ENCODE data around the gene PHC2. TPM values are rescaled to one million over a fixed set of nuclear protein-coding genes. Genes with fewer than 3 reads are reported as not detected.

Gene PHC2
- total and polyA plus RNA-seq, 9 of the 15 experiments (the other 6 are each of a cell fraction or from before 2014, with no cell fraction given), result 3.1 to 67.6 (median 34.6) TPM

DNA sequence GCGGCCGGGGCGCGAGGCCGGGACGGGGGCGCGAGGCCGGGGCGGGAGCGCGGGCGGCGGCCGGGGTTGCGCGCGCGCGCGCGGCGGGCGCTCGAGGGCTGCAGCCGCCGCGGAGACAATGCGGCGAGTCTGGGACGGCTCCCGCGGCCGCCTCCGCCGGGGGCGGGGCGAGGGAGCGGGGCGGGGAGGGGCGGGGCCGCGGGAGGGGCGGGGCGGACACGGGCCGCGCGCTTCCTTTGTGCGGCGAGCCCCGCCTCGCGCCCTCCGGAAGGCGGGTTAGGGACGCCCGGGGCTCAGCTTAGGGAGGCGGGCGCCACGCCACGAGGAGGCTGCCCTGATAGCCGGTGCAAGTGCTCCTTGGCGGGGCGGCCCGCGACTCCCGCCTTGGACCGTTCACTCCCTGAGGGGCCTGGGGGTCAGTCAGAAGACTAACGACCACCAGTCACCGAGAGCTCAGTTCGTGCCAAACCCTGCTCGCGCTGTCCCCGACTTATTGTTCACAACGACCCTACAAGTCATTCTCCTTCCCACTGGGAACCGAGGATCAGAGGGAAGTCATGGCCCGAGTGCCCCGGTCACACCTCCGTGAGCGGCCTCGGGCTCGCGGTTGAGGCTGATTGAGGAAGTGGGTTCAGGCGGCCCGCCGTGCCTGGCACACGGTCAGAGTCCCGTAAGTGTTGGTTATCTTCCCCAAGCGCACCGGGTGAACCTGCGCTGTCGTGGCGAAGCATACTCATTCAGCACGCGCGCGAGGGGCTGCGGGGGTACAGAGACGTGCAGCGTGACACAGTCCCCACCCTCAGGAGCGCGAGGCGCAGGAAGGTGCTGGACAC is 80.9 kb downstream of the PHC2 start (continued):
- TF ChIP-seq, protein P1, sequence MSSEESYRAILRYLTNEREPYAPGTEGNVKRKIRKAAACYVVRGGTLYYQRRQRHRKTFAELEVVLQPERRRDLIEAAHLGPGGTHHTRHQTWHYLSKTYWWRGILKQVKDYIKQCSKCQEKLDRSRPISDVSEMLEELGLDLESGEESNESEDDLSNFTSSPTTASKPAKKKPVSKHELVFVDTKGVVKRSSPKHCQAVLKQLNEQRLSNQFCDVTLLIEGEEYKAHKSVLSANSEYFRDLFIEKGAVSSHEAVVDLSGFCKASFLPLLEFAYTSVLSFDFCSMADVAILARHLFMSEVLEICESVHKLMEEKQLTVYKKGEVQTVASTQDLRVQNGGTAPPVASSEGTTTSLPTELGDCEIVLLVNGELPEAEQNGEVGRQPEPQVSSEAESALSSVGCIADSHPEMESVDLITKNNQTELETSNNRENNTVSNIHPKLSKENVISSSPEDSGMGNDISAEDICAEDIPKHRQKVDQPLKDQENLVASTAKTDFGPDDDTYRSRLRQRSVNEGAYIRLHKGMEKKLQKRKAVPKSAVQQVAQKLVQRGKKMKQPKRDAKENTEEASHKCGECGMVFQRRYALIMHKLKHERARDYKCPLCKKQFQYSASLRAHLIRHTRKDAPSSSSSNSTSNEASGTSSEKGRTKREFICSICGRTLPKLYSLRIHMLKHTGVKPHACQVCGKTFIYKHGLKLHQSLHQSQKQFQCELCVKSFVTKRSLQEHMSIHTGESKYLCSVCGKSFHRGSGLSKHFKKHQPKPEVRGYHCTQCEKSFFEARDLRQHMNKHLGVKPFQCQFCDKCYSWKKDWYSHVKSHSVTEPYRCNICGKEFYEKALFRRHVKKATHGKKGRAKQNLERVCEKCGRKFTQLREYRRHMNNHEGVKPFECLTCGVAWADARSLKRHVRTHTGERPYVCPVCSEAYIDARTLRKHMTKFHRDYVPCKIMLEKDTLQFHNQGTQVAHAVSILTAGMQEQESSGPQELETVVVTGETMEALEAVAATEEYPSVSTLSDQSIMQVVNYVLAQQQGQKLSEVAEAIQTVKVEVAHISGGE (CRISPR knock-in tag; IDR thresholded peaks at IDR 0.05), result no peak; a peak in 1 of 6 replicates
- TF ChIP-seq POLR2H (tag; IDR thresholded peaks at IDR 0.05; ENCODE audit: low read depth) (peak; percentile 88), CBX1 (IDR thresholded peaks at IDR 0.05; ENCODE audit: low read depth) (peak; percentile 21), RNF2 (IDR thresholded peaks at IDR 0.05) (0 out of 2 replicates have a peak, but pooled peaks have one; percentile 37), ZNF324 (CRISPR knock-in tag; IDR thresholded peaks at IDR 0.05) (no peak), RBBP5 (IDR thresholded peaks at IDR 0.05; ENCODE audit: borderline replicate concordance, insufficient read depth, low read length, poor library complexity, severe bottlenecking) (peak; percentile 66), TARDBP (IDR thresholded peaks at IDR 0.05) (peak; percentile 84; the same call in 1 of the 2 replicates), TBL1XR1 (IDR thresholded peaks at IDR 0.05; ENCODE audit: low read length in 2 of 2) (peak in 1 of 2 experiments; percentile 29; a peak in 1 of 4 replicates), ZNF124 (CRISPR knock-in tag; IDR thresholded peaks at IDR 0.05) (no peak), ZC3H4 (CRISPR knock-in tag; IDR thresholded peaks at IDR 0.05; ENCODE audit: borderline replicate concordance) (peak; percentile 82; the same call in 1 of the 2 replicates), ZNF165 (CRISPR knock-in tag; IDR thresholded peaks at IDR 0.05; ENCODE audit: borderline replicate concordance) (peak; percentile 83; the same call in 1 of the 2 replicates), CHD2 (IDR thresholded peaks at IDR 0.05; ENCODE audit: low read depth, low read length) (no peak), TOE1 (IDR thresholded peaks at IDR 0.05; ENCODE audit: borderline replicate concordance) (peak; percentile 42; the same call in 1 of the 2 replicates), TOE1 (CRISPR knock-in tag; IDR thresholded peaks at IDR 0.05; ENCODE audit: borderline replicate concordance, low read depth) (0 out of 2 replicates have a peak, but pooled peaks have one; percentile 42), HNRNPUL1 (IDR thresholded peaks at IDR 0.05; ENCODE audit: low read length) (no peak), PHF20 (IDR thresholded peaks at IDR 0.05; ENCODE audit: partially characterized antibody) (peak; percentile 54)
- TF ChIP-seq, protein P2, sequence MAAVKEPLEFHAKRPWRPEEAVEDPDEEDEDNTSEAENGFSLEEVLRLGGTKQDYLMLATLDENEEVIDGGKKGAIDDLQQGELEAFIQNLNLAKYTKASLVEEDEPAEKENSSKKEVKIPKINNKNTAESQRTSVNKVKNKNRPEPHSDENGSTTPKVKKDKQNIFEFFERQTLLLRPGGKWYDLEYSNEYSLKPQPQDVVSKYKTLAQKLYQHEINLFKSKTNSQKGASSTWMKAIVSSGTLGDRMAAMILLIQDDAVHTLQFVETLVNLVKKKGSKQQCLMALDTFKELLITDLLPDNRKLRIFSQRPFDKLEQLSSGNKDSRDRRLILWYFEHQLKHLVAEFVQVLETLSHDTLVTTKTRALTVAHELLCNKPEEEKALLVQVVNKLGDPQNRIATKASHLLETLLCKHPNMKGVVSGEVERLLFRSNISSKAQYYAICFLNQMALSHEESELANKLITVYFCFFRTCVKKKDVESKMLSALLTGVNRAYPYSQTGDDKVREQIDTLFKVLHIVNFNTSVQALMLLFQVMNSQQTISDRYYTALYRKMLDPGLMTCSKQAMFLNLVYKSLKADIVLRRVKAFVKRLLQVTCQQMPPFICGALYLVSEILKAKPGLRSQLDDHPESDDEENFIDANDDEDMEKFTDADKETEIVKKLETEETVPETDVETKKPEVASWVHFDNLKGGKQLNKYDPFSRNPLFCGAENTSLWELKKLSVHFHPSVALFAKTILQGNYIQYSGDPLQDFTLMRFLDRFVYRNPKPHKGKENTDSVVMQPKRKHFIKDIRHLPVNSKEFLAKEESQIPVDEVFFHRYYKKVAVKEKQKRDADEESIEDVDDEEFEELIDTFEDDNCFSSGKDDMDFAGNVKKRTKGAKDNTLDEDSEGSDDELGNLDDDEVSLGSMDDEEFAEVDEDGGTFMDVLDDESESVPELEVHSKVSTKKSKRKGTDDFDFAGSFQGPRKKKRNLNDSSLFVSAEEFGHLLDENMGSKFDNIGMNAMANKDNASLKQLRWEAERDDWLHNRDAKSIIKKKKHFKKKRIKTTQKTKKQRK (IDR thresholded peaks at IDR 0.05; ENCODE audit: borderline replicate concordance, low read depth, low read length), result no peak
- TF ChIP-seq, protein P3, sequence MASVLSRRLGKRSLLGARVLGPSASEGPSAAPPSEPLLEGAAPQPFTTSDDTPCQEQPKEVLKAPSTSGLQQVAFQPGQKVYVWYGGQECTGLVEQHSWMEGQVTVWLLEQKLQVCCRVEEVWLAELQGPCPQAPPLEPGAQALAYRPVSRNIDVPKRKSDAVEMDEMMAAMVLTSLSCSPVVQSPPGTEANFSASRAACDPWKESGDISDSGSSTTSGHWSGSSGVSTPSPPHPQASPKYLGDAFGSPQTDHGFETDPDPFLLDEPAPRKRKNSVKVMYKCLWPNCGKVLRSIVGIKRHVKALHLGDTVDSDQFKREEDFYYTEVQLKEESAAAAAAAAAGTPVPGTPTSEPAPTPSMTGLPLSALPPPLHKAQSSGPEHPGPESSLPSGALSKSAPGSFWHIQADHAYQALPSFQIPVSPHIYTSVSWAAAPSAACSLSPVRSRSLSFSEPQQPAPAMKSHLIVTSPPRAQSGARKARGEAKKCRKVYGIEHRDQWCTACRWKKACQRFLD (CRISPR knock-in tag; IDR thresholded peaks at IDR 0.05), result peak; percentile 72

Data from K562 (cell line).